ENCODE measurements around the gene TAF5.

TAF5 gene

GRCh38 chr10:103433858-103434257 is 66.1 kb downstream of the TAF5 start:
- Histone ChIP-seq H3K4me3 (ENCODE audit: low read depth, low read length) (no peak overlapping the region), H3K36me3 (ENCODE audit: insufficient read depth, low read length) (peaks cover 22% of the 10 kb centered on the region)

More at GRCh38 chr10:103433858-103434257, 66.1 kb downstream of the TAF5 start:
- H3K4me1 ChIP-seq (ENCODE audit: control insufficient read depth, insufficient read depth, low read length, unreplicated experiment), result peaks cover 19% of the 10 kb centered on the region
- no peaks in the 10 kb centered on the region for H3K27me3 ChIP-seq (ENCODE audit: insufficient read depth, low read length)
- H2AFZ ChIP-seq (ENCODE audit: low read length, unreplicated experiment), result no peak overlapping the region
- H3K79me2 ChIP-seq (ENCODE audit: control insufficient read depth, insufficient read depth, low read length, unreplicated experiment), result no peaks in the 10 kb centered on the region
- peak overlapping the region; percentile 64 for H3K27ac ChIP-seq (ENCODE audit: low read depth, low read length)

Data from ACC112 (cell line).